Progenitor cell of endocrine pancreas (in vitro differentiated cells): ENCODE data around the gene OPALIN. TPM values are rescaled to one million over a fixed set of nuclear protein-coding genes. Genes with fewer than 3 reads are reported as not detected.
A peak's percentile ranks its signal among the peaks of the same experiment; 100 is the strongest.

Experiments used
- DNase-seq: peaks from one replicate; pipeline ENCODE4 v3.0.0; 2021; ENCODE audit warnings: low spot score; ENCODE audit not compliant: unreplicated experiment
- H3K27ac Mint-ChIP-seq: 2 replicates; pipeline ENCODE4 v1.8.0; 2021; ENCODE audit warnings: mild to moderate bottlenecking, moderate library complexity, mixed read lengths
- H3K27me3 Mint-ChIP-seq: 2 replicates; pipeline ENCODE4 v1.8.0; 2021; ENCODE audit warnings: mixed read lengths
- H3K36me3 Mint-ChIP-seq: 2 replicates; pipeline ENCODE4 v1.8.0; 2022; ENCODE audit warnings: mixed read lengths; ENCODE audit not compliant: insufficient read depth
- H3K4me1 Mint-ChIP-seq: 2 replicates; pipeline ENCODE4 v1.8.0; 2021; ENCODE audit warnings: low read depth, mixed read lengths
- H3K4me3 Mint-ChIP-seq: 2 replicates; pipeline ENCODE4 v1.8.0; 2021; ENCODE audit warnings: low read depth, mild to moderate bottlenecking, moderate library complexity, mixed read lengths
- H3K9me3 Mint-ChIP-seq: 2 replicates; pipeline ENCODE4 v1.8.0; 2021; ENCODE audit warnings: low read depth, mixed read lengths
- total RNA-seq: library from RNA; stranded (reverse); gene quantifications from 2 replicates; pipeline ENCODE4 v1.2.1, GENCODE V29; 2021
- TF ChIP-seq, protein P1 (sequence below): fragments of 200-600 bp; sonication (generic); IDR thresholded peaks from one replicate; pipeline ENCODE4 v1.5.0; 2021; ENCODE audit warnings: antibody characterized with exemption, mild to moderate bottlenecking; ENCODE audit not compliant: unreplicated experiment

OPALIN gene
- total RNA-seq, 1 donor from 2014 or later, result not detected

DNA sequence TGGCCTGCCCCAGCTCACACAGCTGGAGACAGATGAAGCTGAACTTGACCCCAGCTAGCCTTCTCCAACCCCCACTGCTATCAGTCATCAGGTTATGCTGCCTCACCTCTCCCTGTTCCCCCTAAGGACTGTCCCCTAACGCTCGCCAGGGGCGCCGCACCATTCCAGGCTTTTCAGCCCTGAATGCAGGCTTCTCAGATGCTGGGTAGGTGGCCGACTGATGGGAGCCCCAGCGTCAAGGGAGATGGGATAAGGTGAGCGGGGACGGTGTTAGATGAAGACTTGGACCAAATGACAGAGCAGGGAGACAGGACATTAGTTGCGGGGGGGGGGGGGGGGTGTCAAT, 15.8 kb upstream of the OPALIN start:
- Mint-ChIP-seq H3K27me3 (peaks cover 26% of the 10 kb centered on the region), H3K36me3 (no peaks in the 10 kb centered on the region), H3K4me1 (peaks cover 5% of the 10 kb centered on the region), H3K4me3 (peak overlapping the region; percentile 71), H3K9me3 (no peaks in the 10 kb centered on the region), H3K27ac (no peak overlapping the region)
- DNase-seq, result no peak
- TF ChIP-seq, protein P1, sequence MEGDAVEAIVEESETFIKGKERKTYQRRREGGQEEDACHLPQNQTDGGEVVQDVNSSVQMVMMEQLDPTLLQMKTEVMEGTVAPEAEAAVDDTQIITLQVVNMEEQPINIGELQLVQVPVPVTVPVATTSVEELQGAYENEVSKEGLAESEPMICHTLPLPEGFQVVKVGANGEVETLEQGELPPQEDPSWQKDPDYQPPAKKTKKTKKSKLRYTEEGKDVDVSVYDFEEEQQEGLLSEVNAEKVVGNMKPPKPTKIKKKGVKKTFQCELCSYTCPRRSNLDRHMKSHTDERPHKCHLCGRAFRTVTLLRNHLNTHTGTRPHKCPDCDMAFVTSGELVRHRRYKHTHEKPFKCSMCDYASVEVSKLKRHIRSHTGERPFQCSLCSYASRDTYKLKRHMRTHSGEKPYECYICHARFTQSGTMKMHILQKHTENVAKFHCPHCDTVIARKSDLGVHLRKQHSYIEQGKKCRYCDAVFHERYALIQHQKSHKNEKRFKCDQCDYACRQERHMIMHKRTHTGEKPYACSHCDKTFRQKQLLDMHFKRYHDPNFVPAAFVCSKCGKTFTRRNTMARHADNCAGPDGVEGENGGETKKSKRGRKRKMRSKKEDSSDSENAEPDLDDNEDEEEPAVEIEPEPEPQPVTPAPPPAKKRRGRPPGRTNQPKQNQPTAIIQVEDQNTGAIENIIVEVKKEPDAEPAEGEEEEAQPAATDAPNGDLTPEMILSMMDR, result peak; percentile 18

DNA sequence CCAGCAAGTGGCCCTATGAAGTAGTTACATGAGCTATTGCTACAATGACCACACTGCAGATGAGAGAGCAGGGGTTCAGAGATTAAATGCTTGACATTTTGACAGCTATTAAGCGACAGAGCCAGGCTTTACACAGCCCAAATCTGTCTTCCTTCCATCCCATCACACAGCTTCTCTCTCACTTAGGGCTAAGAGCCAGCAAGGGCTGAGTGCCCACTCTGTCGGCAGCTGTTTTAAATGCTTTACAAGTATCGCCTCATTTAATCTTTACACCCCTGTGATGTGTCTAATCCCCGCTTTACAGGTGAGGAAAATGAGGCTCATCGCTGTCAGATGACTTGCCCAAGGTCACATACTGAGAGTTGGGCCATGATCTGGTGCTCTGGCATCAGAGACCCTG, 15.2 kb upstream of the OPALIN start:
- TF ChIP-seq, protein P1, result no peak
- Mint-ChIP-seq H3K27me3 (peaks cover 26% of the 10 kb centered on the region), H3K4me1 (peaks cover 5% of the 10 kb centered on the region), H3K4me3 (no peak overlapping the region), H3K27ac (no peak overlapping the region), H3K36me3 (no peaks in the 10 kb centered on the region), H3K9me3 (no peaks in the 10 kb centered on the region)
- DNase-seq, result no peak

DNA sequence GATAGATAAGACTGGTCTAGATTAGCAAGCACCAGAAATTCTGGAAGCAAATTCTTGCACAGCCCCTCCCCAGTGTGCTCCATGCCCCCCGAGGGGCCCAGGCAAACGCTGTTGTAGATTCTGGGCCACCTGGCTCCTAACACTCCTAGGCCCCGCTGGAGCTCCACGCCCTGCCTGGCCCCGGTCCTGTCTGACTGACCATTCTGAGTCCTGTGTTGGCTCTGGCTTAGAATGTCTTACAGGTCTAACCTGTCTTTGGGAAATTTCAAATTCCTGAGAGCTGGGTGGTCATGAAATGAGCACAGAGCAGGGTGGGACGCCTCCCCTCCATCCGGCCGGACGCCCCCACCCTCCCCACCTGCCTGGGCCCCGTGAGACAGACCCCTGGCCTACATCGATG, 12.6 kb upstream of the OPALIN start:
- no peak overlapping the region for H3K27ac Mint-ChIP-seq
- TF ChIP-seq, protein P1, result no peak
- H3K36me3 Mint-ChIP-seq, result no peaks in the 10 kb centered on the region
- H3K9me3 Mint-ChIP-seq, result no peaks in the 10 kb centered on the region
- H3K4me1 Mint-ChIP-seq, result peaks cover 9% of the 10 kb centered on the region
- H3K27me3 Mint-ChIP-seq, result peaks cover 26% of the 10 kb centered on the region
- no peak for DNase-seq
- H3K4me3 Mint-ChIP-seq, result no peak overlapping the region

DNA sequence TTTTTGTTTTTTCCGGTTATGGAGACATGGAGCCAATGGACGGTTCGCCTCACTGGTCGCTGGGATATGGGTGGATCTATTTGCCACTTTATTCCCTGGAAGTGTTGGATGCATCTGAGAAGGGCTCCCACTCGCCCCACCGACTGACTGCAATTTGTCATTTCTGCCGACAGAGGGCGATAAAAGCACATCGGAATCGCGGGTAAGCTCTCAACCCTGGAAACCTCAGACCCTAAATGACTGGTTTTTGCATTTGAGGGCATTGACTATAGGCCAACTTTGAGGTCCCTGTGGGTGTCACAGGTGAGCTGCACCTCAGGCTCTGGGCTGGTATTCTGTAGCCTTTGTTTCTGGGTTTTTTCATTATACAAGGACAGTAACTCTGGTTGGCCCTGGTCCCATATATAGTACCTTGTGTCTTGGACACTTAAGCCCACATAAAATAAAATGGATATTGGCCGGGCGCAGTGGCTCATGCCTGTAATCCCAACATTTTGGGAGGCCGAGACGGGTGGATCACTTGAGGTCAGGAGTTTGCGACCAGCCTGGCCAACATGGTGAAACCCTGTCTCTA, 11.9 kb upstream of the OPALIN start:
- DNase-seq, result peak; percentile 34
- H3K36me3 Mint-ChIP-seq, result no peaks in the 10 kb centered on the region
- H3K27me3 Mint-ChIP-seq, result peaks cover 26% of the 10 kb centered on the region
- no peak overlapping the region for H3K4me3 Mint-ChIP-seq
- H3K27ac Mint-ChIP-seq, result no peak overlapping the region
- no peaks in the 10 kb centered on the region for H3K9me3 Mint-ChIP-seq
- TF ChIP-seq, protein P1, result peak; percentile 77
- H3K4me1 Mint-ChIP-seq, result peaks cover 11% of the 10 kb centered on the region

DNA sequence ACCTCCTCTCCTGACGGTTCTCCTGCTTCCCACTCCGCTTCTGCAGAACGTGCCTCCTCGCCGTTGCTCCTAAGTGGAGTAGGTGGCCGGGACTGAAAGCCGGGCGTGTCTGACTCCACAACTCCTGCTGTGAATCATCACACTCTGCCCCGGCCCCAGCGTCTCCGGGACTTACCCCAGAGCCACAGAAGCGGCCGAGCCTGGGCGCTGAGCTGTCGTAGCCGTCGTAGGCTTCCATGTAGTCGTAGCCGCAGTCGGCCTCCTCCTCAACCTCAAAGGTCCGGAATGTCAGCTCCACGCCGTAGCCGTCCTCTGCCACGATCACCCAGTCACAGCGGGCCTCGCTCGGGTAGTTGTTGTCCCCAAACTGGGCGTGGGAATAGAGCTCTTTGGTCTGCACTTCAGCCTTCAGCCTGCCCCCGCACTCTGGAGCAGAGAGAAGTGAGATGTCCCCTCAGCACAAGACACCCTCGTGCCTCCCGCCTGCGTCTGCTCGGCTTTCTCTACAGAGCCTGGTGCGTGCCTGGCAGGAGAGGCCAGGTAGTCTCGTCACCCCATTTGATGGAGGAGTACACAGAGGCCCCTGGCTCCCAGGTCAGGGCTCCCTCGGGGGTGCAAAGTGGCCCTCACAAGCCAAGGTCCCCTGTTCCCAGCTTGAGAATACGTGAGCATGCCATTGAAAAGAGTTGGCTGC, 11.2 kb upstream of the OPALIN start:
- H3K4me1 Mint-ChIP-seq, result peaks cover 12% of the 10 kb centered on the region
- DNase-seq, result no peak
- H3K27ac Mint-ChIP-seq, result no peak overlapping the region
- TF ChIP-seq, protein P1, result no peak
- H3K27me3 Mint-ChIP-seq, result peaks cover 26% of the 10 kb centered on the region
- H3K36me3 Mint-ChIP-seq, result no peaks in the 10 kb centered on the region
- no peak overlapping the region for H3K4me3 Mint-ChIP-seq
- H3K9me3 Mint-ChIP-seq, result no peaks in the 10 kb centered on the region
